ENCODE data around the gene PATZ1.

Gene PATZ1

GRCh38 chr22:31334329-31334728 lies 11.8 kb downstream of the PATZ1 start:
- no peak for TF ChIP-seq MAX (IDR thresholded peaks at IDR 0.05)
- TF ChIP-seq NFIC (IDR thresholded peaks at IDR 0.05), result no peak
- TF ChIP-seq FOXM1 (IDR thresholded peaks at IDR 0.05; ENCODE audit: borderline replicate concordance, low read depth), result no peak
- no peak for TF ChIP-seq CREB1 (IDR thresholded peaks at IDR 0.05; ENCODE audit: low read depth)

GRCh38 chr22:31333641-31334040 lies 12.5 kb downstream of the PATZ1 start:
- TF ChIP-seq ZBTB7A (IDR thresholded peaks at IDR 0.05; ENCODE audit: low read depth) (no peak), EP300 (IDR thresholded peaks at IDR 0.05; ENCODE audit: borderline replicate concordance) (no peak), TEAD4 (IDR thresholded peaks at IDR 0.05) (no peak), FOXM1 (IDR thresholded peaks at IDR 0.05; ENCODE audit: borderline replicate concordance, low read depth) (no peak), MAX (IDR thresholded peaks at IDR 0.05) (no peak), REST (IDR thresholded peaks at IDR 0.05; ENCODE audit: low read depth) (no peak), RAD21 (IDR thresholded peaks at IDR 0.05; ENCODE audit: low read depth) (no peak), CREB1 (IDR thresholded peaks at IDR 0.05; ENCODE audit: low read depth) (no peak), YY1 (IDR thresholded peaks at IDR 0.05; ENCODE audit: low read depth) (no peak)

GRCh38 chr22:31332886-31333285 lies 13.3 kb downstream of the PATZ1 start:
- TF ChIP-seq TEAD4 (IDR thresholded peaks at IDR 0.05), result no peak
- TF ChIP-seq CEBPB (IDR thresholded peaks at IDR 0.05), result no peak
- TF ChIP-seq ZBTB7A (IDR thresholded peaks at IDR 0.05; ENCODE audit: low read depth), result no peak
- TF ChIP-seq TCF12 (IDR thresholded peaks at IDR 0.05; ENCODE audit: low read depth), result no peak
- TF ChIP-seq REST (IDR thresholded peaks at IDR 0.05; ENCODE audit: low read depth), result no peak
- no peak for TF ChIP-seq CREB1 (IDR thresholded peaks at IDR 0.05; ENCODE audit: low read depth)
- no peak for TF ChIP-seq FOXM1 (IDR thresholded peaks at IDR 0.05; ENCODE audit: borderline replicate concordance, low read depth)
- TF ChIP-seq EP300 (IDR thresholded peaks at IDR 0.05; ENCODE audit: borderline replicate concordance), result no peak
- TF ChIP-seq TAF1 (IDR thresholded peaks at IDR 0.05; ENCODE audit: low read depth), result no peak
- TF ChIP-seq YY1 (IDR thresholded peaks at IDR 0.05; ENCODE audit: low read depth), result no peak
- no peak for TF ChIP-seq EGR1 (IDR thresholded peaks at IDR 0.05)
- TF ChIP-seq USF1 (IDR thresholded peaks at IDR 0.05), result no peak
- no peak for TF ChIP-seq RAD21 (IDR thresholded peaks at IDR 0.05; ENCODE audit: low read depth)
- TF ChIP-seq NFIC (IDR thresholded peaks at IDR 0.05), result no peak
- no peak for TF ChIP-seq MAX (IDR thresholded peaks at IDR 0.05)

- TF ChIP-seq USF1 (IDR thresholded peaks at IDR 0.05) (no peak), TAF1 (IDR thresholded peaks at IDR 0.05; ENCODE audit: low read depth) (no peak)
Observed at GRCh38 chr22:31332010-31332409, 14.1 kb downstream of the PATZ1 start.

- TF ChIP-seq USF1 (IDR thresholded peaks at IDR 0.05) (no peak), NFIC (IDR thresholded peaks at IDR 0.05) (no peak), ZBTB7A (IDR thresholded peaks at IDR 0.05; ENCODE audit: low read depth) (no peak), TEAD4 (IDR thresholded peaks at IDR 0.05) (no peak), FOXM1 (IDR thresholded peaks at IDR 0.05; ENCODE audit: borderline replicate concordance, low read depth) (no peak), CEBPB (IDR thresholded peaks at IDR 0.05) (no peak), TAF1 (IDR thresholded peaks at IDR 0.05; ENCODE audit: low read depth) (no peak), EGR1 (IDR thresholded peaks at IDR 0.05) (no peak), EP300 (IDR thresholded peaks at IDR 0.05; ENCODE audit: borderline replicate concordance) (no peak), CREB1 (IDR thresholded peaks at IDR 0.05; ENCODE audit: low read depth) (no peak), YY1 (IDR thresholded peaks at IDR 0.05; ENCODE audit: low read depth) (no peak), RAD21 (IDR thresholded peaks at IDR 0.05; ENCODE audit: low read depth) (no peak)
Observed at GRCh38 chr22:31329453-31330215, 16.5 kb downstream of the PATZ1 start.

Measured in Ishikawa (cell line).